GM18502 (cell line): Measurements from ENCODE around the gene GALNS.
"Not testable (repeated sequence)": the region's sequence is repeated elsewhere in the genome, so short reads cannot be mapped to it uniquely, and the experiment has no call there.

ENCODE experiments used
- ATAC-seq: cut with Tn5 transposase; IDR thresholded peaks from one replicate; pipeline ENCODE4 v1.9.1; 2021; ENCODE audit warnings: mild to moderate bottlenecking; ENCODE audit not compliant: unreplicated experiment, poor library complexity

The GALNS gene

DNA sequence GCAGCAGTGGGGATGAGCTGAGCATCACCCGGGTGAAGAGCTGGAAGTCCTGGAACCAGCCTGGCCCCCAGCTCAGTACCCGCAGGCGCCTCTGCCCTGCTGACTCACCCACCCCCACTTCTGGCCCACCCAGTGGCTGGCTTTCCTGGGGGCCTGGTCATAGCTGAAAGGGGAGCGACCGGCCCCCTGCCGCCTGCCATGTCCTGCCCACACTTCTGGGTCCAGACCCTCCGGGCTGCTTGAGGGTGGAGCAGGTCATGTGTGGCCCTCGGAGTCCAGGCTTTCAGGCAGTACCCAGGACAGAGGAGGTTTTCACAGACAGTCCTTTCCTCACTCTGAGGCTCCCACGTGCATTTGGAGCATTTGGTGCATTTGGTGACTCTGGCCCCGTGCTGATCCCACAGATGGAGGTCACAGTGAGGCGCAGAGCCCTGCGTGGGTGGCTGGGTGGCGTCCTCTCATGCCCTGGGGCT, 64.6 kb downstream of the GALNS start:
- ATAC-seq: no peak

DNA sequence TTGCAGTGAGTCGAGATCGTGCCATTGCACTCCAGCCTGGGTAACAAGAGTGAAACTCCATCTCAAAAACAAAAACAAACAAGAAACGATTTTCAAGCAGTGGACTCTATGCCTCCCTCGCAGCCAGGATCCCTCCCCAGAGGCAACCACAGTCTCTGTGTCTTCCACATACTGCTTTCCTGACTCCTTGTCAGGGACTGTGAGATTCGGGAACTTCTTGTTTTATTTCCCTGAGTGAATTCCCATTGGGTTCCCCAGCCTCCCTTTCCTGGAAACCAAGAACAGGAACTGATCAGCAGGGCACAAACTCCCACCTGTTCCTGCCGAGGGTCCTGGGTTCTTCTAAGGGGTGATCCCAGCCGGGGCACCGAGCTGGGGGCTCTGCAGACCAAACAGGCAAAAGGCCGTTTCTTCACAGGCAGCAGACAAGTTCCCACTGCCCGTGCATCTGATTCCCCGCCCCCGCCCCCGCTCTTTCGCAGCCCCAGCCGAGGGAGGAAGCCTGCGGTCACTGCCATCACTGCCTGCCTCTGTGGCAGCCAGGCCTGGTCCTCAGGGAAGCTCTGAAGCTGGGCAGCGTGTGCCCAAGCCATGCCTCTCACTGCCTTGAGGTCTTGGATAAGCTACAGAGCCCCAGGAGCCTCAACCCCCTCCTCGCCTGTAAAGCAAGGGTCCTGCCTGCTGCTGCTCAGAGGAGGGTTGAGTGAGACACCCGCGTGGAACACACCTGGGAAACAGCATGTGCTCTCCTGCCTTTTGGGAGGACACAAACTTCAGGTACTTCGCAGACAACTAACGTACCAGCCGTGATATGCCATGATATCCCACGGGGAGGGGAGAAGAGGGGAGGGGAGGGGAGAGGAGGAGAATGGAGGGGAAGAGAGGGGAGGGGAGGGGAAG, 66.2 kb downstream of the GALNS start:
- no peak for ATAC-seq

DNA sequence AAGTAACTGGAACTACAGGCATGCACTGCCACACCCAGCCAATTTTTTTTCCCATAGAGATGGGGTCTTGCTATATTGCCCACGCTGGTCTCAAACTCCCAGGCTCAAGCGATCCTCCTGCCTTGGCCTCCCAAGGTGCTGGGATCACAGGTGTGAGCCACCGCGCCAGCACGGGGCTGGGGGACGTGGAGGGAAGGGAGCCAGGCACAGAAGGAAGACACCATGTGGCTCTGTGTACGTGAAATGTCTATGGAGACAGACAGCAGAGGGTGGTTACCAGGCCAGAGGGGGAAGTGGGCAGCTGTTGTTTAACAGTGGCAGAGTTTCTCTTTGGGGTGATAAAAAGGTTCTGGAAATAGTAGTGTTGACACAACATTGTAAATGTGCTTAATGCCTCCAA, 67.2 kb downstream of the GALNS start:
- no peak for ATAC-seq

DNA sequence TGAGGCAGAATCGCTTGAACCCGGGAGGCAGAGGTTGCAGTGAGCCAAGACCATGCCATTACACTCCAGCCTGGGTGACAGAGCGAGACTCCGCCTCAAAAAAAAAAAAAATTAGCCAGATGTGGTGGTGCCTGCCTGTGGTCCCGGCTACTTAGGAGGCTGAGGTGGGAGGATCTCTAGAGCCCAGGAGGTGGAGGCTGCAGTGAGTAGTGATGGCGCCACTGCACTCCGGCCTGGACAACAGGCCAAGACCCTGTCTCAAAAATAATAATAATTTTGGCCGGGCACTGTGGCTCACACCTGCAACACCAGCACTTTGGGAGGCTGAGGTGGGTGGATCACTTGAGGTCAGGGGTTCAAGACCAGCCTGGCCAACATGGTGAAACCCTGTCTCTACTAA, 68.0 kb downstream of the GALNS start:
- not testable (repeated sequence) for ATAC-seq

DNA sequence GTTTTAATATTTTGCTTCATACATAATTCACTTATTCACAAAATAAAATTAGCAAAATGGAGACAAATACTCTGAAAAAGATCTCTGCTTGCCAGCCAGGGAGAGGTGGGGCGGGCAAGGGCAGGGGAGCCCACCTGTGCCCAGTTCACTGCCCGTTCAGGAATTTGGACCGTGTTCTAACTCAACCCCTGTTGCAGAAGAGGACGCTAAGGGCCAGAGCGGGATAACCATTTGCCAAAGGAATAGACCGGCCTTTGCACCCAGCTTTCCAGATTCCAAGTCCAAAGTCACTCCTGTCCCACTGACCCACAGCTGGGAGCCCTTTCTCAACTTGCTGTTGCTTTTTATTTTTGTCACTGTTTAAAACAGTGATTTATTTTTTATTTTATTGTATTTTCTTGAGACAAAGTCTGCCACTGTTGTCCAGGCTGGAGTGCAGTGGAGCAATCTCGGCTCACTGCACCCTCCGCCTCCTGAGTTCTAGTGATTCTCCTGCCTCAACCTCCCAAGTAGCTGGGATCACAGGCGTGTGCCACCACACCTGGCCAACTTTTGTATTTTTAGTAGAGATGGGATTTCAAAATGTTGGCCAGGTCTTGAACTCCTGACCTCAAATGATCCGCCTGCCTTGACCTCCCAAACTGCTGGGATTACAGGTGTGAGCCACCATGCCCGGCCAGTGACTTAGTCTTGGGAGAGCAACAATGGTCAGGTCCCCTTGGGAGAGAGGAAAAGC, 69.0 kb downstream of the GALNS start:
- ATAC-seq: no peak

DNA sequence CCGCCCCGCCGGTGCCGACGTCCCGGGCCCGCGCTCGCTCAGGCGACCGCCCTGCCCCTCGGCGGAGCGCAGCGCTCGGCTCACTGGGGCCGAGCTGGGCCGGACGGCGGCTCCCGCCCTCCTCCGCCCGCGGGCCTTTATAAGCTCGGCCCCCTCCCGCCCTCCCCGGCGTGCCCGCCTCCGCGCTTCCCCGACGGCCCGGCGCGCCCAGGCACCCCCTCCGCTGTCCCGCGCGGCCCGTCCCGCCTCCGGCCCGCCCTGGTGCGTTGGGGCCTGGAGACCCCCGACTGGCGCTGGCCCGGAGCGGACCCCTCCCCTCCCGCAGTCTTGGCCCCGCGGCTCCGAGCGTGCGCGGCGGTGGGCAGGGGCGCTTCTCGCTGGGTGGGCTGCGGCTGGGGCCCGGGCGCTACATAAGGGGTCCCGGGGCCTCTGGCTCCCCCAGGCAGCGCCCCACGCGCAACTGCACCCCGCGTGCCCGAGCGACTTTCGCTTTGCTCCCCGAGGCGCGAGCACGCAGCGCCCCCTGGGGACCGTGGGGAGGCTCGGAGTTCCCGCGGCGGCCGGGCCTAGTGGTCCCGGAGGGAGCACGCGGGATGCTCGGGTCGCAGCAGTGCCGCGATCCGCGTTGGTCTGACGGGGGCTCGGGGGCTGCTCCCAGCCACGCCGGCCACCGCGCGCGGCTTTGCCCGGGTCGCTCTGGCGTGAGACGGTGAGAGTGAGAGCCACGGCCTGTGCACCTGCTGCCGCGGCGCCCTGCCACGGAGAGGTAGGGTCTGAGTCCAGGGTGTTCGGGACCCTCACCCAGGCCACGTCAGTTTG, 71.4 kb downstream of the GALNS start, which contains the start of gene PIEZO1:
TSS of gene PIEZO1 (minus strand) at position 115 of the 819 bp plus-strand sequence. CDS start 256 bp downstream, outside the sequence.
- ATAC-seq: no peak

DNA sequence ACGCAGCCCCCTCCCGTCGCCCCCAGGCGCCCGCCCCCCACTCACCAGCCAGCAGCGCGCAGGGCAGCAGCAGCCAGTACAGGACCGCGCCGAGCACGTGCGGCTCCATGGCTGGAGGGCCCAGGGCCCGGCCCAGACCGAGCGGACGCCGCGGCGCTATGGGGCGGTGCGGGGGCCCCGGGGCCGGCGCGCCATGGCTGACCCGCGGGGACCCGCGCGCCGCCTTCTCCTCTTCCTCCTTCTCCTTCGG, 72.0 kb downstream of the GALNS start:
- no peak for ATAC-seq

DNA sequence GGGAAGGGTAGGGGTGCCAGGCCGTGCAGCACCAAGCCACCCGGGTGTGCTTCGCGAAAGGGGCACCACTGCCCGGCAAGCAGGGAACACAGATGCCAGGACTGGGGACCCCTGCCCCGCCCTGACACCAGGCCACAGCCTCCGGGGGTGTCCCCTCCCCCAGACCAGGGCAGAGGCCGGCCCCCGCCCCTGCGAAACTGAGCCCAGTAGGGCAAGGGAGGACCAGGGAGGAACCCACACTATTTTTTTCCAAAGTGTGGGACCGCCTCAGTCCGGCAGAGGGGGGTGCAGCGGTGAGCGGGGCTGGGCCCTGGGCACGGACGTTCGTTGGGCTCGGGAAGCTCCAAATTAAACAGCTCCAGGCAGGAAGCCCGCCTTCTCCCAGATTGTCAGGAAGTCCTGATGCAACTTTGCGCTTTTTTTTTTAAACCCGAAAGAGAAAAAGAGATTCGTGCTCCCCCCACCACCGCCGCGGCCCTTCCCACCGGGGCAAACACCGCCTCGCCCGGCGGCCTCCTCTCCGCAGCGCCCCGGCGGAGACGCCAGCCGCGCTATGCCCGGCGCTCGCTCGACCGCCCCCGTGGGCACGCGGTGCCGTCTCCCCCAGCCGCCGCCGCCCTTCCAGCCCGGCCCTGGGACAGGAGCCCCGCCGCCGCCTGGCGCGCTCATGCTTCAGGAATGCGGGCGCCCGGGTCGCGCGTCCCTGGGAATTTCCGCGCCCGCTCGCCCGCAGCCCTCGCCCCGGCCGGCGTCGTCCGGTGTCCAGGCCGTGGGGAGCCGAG, 72.5 kb downstream of the GALNS start:
- no peak for ATAC-seq

DNA sequence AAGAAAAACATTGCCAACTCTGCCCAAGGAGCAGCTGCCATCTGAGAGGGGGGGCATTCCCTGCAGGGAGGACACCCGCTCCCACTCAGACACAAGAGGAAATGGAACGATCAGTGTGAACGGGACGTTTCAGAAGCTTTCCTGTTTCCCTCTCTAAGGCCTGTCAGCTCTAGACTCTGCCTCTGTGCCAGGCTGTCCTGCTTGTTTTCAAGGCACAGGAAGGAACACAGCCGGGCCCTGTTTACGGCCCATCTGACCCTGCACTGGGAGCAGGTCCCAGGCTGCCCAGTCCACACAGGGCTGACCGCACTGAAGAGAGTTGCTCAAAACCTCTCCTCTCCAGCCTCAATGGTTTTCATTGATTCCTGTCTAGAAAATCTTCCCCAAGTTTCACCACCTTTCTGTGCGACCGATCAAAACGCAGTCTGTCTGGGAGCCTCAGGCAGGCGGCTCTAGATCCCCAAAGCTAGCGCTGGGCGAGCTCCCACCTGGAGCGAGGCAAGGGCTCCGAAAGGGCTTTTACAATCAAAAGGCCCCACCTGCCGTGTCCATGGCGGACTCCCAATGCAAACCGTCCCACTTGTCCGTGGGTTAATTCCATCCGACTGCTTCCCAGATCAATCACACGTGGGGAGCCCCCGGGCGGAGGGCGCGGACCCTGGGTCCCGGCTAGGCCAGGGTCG, 73.2 kb downstream of the GALNS start:
- no peak for ATAC-seq

DNA sequence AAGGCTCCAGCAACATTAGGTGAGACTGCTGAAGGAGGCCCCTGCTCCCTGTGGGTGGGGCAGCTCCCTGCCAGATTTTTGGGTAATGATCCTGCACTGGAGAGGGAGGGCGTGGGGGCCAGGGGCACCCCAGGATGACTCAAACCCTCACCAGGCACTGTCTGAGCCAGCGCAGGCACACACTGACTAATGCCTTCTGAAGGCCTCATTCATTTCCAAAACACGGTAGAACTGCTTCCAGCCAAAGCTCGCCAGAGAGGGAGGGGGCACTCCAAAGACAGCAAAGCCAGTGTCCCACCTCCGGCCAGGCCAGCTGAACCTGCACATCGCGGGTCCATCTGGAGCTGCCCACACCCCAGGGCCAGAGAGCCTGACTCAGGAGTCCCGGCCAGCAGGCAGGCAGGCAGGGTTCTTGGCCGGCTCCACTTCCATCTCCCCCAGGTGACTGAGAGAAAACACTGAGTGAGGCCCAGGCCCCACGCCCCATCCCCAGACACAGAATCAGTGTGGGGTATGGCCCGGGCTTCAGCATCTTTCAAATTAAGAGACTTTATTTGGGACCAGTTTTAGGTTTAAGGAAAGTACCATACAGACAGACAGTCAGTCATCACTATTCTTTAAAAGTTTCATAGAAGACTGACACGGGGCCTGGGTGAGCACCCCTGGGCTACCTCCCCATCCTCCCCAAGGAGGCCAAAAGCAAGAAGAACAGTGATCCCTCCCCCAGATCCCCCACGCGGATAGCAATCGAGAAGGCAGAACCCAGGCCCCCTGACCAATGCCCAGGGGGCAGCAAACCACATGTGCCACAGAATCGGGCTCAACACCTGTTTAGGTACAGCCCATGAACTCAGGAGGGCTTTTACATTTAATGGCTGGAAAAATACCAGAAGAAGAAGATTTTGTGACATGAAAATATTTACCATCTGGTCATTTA, 74.0 kb downstream of the GALNS start:
- ATAC-seq: no peak

DNA sequence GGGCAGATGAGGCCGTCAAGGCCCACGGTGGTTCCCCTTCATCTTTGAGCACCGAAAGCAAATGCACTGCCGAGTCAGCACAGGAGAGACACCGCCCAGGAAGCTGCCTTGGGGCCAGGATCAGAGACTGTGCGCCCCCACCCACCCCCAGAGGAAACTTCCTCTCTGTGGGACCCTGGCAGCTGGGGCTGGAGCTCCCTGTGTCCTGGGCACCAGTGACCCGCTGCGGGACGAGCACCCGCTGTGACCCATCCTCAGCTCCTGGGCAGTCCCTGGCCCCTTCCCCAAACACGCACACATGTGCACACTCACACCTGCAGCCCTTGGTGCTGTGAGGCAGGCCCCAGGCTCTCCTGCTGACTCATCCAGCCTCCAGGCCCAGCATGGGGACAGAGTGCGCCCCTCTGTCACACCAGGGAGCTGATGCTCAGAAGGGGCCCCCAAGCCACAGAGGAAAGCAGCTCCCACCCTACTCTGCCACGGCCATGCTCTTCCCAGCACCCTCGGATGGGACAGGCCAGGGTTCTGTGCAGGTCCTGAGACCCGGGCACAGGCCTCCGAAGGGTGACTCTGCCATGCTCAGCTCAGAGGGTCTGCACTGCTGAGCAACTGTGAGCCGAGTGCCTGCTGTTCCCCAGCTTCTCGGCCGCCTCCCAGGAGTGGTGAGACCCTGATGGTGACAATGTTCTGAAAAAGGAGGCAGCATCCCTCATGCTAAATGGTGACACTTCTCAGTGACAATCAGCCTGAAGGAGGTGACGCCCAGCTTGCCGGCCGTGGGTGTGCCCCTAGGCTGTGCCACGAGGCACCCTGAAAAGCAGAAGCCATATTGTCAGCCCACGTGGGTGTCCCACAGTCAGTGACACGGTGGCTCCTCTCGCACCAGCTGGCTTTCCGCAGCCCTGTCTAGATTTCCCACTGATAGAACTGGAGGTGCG, 75.3 kb downstream of the GALNS start:
- ATAC-seq: no peak

DNA sequence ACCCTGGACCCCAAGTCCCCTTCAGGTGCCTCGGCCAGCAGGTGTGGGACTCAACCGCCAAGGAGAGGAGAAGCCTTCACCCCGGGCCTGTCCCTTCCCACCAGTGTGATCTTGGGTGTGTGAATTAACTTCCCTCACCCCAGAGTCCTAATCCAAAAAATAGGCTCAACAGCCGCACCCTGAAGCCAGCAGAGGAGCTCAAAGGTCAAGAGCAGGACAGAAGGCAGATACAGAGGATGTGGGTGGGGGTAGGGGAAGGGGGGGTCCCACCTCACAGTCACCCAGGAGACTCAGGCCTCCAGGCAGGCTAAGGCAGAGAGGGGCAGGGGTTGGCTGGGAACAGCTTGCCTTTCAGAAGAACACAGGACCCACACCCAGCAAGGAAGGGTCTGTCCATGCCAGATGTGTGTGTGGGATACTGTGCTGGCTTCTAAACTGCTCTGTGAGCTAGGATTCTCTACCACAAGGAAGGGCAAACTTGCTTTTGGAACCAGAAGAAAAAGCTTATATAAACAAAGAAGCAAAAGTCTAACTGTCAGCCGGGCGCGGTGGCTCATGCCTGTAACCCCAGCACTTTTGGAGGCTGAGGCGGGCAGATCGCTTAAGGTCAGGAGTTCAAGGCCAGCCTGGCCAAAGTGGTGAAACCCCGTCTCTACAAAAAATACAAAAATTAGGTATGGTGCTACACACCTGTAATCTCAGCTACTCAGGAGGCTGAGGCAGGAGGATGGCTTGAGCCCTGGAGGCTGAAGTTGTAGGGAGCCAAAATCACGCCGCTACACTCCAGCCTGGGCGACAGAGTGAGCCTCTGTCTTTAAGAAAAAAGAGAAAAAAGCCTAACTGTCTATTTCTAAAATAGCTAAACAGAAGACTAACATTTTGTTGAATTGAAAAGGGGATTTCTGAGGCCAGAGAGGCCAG, 76.3 kb downstream of the GALNS start:
- no peak for ATAC-seq

DNA sequence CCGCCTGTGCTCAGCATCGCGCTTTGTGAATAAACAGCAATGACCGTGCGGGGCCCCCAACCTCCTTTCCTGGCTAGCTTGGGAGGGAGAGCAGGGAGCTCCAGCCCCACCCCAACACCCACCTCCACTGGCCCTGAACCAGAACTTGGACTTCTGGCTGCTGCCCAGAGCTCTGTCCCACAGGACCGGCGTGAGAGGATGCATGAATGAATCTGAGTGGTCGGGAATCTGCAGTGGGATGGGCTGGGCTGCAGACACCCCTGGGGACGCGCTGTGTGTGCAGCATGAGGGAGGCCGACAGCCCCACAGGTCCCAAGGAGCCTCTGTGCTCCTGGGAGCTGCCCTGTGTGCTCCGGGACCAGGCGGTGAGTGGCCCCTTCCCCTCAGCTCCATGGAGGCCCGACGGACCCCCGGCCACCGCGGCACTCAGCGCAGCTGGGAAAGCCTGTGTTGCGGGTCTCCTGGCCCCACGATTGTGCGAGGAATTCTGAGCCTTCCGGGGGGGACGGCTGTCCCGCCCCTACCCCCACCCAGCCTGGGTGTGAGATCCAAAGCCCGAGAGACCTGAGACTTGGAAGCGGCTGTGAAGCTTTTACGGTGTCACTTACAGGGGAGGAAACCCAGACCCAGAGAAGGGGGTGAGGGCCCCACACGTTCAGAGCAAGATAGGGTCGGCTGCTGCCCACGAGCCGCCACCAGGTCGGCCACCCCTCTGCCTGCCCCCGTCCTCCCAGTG, 77.2 kb downstream of the GALNS start:
- ATAC-seq: no peak

DNA sequence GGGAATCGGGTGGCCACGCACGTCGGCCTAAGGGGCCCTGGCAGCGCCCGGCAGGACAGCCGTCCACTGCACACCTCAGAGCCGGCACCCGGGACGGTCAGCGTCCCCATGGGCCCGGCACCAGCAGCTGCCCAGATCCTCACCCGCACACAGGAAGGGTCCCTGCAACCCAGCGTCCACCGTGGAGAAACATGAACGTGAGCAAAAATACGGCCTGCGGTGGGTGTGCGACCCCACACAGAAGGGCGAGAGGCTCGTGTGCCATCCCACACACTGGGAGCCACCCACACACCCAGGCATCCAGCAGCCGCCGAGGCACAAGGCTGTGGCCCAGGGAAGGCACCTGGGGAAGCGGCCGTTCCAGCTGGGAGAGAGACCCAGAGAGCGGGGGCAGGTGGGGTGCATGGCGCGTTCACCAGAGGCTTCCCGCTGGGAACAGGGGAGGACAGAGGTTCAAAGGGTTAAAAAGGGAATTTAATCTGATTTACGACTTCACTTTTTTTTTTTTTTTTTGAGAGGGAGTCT, 78.1 kb downstream of the GALNS start:
- ATAC-seq: no peak

DNA sequence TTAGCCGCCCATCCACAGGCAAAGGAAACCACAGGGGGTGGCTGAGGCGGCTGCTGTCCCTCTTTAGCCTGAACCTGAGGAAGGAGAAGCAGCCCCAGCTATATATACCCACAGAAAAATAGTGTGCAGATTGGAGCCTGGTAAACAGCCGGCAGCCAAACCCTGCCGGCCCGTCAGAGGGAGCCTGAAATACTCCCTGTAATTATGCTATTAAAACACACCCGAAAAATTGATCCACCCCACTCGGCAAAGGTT, 78.5 kb downstream of the GALNS start:
- no peak for ATAC-seq
